ENCODE results near the gene CITED1.

DNA sequence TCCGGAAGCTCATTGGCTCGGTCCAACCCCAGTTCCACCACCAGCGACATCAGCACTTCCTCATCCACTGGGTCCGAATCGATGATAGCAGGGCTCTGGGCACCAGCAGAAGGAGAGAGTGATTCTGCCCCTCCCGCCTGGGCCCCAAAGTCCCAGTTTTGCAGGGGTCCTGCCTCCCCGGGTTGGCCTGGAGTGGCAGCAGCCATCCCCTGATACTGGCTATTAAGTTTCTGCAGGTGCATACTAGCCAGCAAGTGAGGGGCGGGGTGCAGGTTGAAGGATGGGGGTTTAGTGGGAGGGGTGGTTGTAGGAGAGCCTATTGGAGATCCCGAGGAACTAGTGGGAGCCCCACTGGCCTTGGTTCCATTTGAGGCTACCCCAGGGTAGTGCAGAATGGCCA, 3.9 kb downstream of the CITED1 start:
- no peak for TF ChIP-seq POLR2AphosphoS5 (IDR thresholded peaks at IDR 0.05)
- TF ChIP-seq EP300 (IDR thresholded peaks at IDR 0.05) = no peak
- TF ChIP-seq, protein P1, sequence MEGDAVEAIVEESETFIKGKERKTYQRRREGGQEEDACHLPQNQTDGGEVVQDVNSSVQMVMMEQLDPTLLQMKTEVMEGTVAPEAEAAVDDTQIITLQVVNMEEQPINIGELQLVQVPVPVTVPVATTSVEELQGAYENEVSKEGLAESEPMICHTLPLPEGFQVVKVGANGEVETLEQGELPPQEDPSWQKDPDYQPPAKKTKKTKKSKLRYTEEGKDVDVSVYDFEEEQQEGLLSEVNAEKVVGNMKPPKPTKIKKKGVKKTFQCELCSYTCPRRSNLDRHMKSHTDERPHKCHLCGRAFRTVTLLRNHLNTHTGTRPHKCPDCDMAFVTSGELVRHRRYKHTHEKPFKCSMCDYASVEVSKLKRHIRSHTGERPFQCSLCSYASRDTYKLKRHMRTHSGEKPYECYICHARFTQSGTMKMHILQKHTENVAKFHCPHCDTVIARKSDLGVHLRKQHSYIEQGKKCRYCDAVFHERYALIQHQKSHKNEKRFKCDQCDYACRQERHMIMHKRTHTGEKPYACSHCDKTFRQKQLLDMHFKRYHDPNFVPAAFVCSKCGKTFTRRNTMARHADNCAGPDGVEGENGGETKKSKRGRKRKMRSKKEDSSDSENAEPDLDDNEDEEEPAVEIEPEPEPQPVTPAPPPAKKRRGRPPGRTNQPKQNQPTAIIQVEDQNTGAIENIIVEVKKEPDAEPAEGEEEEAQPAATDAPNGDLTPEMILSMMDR (IDR thresholded peaks at IDR 0.05) = no peak
- TF ChIP-seq POLR2A (IDR thresholded peaks at IDR 0.05) = no peak

Data from upper lobe of left lung (tissue), 4 donors.